Cortex of kidney (tissue), 1 donor: ENCODE data around the gene CPD.
"Not testable (repeated sequence)": the region's sequence is repeated elsewhere in the genome, so short reads cannot be mapped to it uniquely, and the experiment has no call there.

ENCODE experiments used
- DNase-seq: peaks from one replicate; lab custom pipeline; 2025; lab: John Stamatoyannopoulos, UW

CPD gene

GRCh38 chr17:30427611-30428010 is 48.9 kb downstream of the CPD start:
- DNase-seq, result no peak

GRCh38 chr17:30429155-30429554 is 50.4 kb downstream of the CPD start:
- DNase-seq, result no peak

DNA sequence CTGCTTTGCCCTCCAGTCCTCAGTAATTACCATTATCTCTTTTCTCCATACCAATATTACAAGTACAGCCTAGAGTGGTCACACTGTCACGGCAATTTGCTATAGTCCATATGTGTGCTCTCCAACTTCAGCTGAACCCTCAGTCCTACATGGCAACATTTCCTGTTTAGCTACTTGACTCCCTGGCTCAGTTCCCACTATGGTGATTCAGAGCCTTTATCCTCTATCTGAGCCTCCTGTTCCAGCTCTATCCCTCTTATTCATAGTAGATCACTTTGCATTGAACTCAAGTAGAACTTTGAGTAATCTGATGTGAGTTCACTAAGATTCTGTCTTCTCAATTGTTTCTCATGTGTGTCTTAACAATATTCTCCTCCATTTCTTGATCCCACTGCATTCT is 54.8 kb downstream of the CPD start:
- no peak for DNase-seq

GRCh38 chr17:30436729-30437128 is 58.0 kb downstream of the CPD start:
- no peak for DNase-seq

- no peak for DNase-seq
These were observed 65.0 kb downstream of the CPD start for GRCh38 chr17:30443721-30444120.

- DNase-seq, result not testable (repeated sequence)
These were observed 67.9 kb downstream of the CPD start for GRCh38 chr17:30446640-30447039.

- DNase-seq, result no peak
These were observed 70.8 kb downstream of the CPD start for GRCh38 chr17:30449480-30449879.

- no peak for DNase-seq
These were observed 71.6 kb downstream of the CPD start for GRCh38 chr17:30450125-30451027.

GRCh38 chr17:30454635-30455034 is 75.9 kb downstream of the CPD start:
- no peak for DNase-seq

GRCh38 chr17:30458371-30458770 is 79.6 kb downstream of the CPD start:
- DNase-seq, result no peak

DNA sequence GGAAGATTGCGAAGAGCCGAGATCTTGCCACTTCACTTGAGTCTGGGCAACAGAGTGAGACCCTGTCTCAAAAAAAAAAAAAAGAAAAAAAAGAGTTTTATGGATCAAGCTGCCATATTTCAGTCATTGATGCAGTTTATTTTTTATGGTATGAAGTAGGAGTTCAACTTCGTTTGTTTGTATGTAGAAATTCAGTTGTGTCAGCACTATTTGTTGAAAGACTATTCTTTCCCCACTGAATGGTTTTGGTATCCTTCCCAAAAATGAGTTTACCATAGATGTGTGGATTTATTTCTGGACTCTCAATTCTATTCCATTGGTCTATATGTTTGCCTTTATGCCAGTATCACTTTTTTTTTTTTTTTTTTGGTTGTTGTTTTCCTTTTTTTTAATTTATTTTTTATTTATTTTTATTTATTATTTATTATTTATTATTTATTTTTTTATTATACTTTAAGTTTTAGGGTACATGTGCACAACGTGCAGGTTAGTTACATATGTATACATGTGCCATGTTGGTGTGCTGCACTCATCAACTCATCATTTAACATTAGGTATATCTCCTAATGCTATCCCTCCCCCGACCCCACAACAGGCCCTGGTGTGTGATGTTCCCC is 80.2 kb downstream of the CPD start:
- DNase-seq, result not testable (repeated sequence)

- DNase-seq, result no peak
These were observed 89.7 kb downstream of the CPD start for GRCh38 chr17:30468465-30468864.

DNA sequence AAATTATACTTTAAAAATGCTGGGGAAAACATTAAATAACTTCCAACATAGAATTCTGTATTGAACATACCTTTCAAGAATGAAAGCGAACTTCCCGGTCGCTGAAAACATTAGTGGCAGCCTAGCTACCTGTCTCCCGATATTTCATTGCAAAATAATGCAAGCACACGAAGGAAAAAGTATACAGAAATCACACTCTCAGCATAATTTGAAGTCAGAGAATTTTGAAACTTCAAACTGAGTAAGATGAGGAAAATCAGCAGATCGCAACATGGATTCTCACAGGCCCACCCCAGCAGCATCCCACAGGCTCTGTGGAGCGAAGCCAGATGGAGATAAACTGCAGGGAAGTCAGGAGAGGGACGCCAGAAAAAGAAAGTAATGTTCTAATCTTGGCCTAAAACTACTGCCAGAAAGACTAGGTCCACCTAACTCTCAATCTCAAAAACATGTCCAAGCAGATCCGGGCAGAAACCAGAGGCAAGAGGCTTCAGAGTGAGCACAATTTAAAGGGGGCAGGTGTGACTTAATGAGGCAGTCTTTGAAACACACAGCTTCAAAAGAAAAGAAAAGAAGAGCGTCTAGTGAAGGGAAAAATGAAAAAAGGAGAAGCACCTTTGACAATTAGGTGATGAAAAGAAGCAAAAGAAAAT is 93.6 kb downstream of the CPD start:
- no peak for DNase-seq

DNA sequence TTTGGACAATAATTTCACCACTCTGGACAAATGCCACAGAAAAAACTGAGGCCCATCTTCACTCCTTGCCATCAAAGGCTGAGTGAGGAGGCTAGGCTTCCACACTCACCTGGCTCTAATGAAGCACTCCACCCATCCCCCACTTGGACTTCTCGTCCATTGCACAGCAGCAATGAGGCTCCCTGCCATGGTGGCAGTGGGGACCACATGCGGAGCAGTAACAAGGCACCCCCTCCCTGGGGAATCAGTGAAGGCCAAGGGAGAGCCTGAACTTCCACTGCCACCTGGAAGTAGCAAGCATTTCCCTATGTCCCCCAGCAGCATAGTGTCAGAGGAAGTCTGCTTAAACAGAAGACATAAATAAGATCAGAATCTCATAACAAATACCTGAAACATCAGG is 96.5 kb downstream of the CPD start:
- no peak for DNase-seq

DNA sequence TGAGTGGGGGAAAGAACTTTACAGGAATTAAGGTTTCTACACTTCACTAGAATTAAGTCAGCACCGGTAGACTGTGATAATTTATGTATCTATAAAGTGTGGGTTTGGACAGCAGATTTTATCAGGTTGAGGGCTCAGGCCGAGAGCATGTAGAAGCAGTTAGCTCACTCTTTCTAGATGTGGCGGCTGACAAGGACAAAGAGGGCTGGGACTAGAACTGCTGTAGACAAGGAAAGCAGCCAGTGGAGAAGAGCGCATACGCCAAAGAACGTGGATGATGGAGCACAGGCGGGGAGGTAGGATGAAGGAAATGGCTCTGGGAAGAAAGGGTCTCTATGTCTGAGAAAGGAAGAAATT is 98.0 kb downstream of the CPD start:
- DNase-seq, result no peak

DNA sequence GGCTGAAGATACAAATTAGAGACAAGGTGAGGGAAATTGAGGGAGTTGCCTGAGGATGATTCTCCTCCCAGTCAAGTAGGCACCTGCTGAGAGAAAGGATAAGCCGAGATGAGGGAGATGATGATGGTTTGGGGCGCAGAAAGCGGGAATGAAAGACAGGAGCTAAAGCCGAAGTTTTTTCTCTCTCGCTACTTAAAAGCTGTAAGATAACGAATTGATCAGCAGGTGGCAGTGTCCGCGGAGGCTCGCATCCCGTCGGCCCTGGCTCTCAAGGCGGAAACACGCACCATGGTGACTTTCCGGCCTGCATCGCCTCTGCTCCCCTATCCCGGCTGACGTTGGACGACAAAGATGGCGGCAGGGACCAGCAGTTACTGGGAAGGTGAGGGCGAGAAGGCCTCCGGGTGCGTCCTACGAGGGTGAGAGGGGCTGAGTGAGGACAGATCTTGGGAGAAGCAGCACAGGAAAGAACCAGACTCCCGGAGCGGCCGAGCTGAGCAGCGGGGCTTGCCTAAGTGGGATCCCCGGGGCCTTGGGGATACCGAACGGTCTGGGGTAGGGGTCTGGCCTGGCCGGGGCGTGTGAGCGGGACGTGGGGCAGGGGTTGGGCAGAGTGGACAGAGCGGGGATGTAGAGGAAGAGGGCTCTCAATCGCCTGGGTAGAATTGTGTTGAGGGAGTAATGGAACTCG is 98.5 kb downstream of the CPD start, which contains the start of gene GOSR1:
TSS of gene GOSR1 (plus strand) at position 326 of the 691 bp plus-strand sequence. CDS start at position 352, 26 bp downstream.
- DNase-seq, result peak; percentile 14

- DNase-seq, result no peak
These were observed 99.0 kb downstream of the CPD start for GRCh38 chr17:30477774-30478115.

GRCh38 chr17:30482555-30482954 is 103.8 kb downstream of the CPD start:
- DNase-seq, result no peak

- no peak for DNase-seq
These were observed 104.4 kb downstream of the CPD start for GRCh38 chr17:30483159-30483558.

GRCh38 chr17:30493780-30494179 is 115.1 kb downstream of the CPD start:
- DNase-seq, result no peak

DNA sequence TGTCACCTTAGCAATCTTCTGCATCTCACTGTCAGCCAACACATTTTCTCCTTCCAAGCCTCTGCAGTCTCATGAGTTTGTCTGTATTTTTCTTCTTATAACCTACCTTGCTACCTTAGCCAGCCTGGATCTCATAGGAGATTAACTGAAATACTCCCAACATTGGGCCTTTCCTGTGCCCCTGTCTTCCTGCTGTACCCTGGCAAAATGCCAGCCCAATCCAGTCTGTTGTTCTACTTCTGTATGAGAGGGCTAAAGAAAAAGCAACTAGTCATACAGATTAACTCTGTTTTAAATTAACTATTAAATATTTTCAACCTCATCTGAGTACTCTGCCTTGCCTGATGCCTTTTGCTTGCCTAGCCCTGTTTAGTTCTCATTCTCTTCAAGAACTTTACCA is 116.9 kb downstream of the CPD start:
- no peak for DNase-seq

DNA sequence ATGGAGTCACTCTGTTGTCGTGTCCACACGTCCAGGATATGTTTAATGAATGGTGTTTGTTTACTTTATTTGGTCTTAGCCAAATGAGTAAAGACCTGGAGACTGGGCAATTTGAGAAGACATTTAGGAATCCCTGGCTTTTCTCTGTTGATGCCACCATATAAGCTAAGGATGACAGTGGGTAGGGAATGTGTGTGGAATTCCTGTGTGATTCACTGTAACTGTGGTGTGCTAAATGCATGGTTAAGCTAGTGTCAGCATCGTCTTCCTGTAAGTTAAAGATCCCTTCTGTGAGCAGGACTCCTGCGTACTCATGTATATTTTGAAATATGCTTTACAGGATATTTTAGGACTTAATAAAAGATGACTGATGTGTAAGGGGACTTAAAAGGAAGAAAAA is 124.8 kb downstream of the CPD start:
- DNase-seq, result no peak
